NCI-H446 (cell line): ENCODE measurements around the gene CCL11.

Source experiments
- DNase-seq, 2 experiments: peaks; one replicate each; lab custom pipeline; 2025; lab: John Stamatoyannopoulos, UW

Gene CCL11

DNA sequence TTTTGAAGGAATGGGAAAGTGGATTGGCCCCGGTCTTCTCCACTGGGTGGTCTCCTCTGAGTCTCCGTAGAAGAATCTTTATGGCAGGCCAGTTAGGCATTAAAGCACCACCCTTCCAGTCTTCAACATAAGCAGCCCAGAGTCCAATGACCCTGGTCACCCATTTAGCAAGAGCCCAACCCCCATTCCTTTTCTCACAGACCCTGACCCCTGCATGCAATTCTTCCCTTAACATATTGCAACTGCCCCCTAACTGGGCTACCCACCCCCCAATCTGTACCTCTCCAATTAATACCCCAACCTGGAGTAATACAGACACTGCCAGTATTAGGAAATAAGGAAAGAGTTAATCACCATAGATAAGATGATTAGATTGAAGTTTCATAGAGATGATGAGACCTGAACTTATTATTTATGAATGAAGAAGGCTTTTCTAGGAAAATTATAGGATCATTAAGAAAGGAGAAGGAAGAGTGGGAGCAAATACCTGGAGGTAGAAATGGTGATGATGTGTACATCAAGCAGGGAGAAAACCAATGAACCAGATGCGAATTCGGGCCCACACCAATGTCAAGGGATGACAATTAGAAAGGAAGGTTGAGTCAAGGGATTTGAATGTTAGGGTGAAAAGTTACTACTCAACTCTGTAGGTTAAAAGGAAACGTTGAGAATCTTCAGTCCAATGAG lies 28.1 kb upstream of the CCL11 start:
- no peak for DNase-seq

DNA sequence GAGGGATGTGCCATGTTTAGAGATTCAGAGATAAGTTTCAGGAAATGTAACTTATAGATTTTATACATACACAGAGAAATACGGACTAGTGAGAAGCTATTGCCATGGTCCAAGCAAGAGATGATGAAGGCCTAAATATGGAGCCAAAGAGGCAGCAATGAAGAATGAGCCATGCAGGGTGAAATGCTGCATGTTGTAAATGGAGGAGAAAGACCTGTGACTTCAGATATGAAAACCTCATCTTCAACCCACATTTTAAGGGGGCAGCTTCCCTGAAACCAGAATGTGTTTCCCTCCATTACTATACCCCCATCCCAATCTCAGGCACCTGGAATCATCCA lies 27.6 kb upstream of the CCL11 start:
- DNase-seq = no peak

DNA sequence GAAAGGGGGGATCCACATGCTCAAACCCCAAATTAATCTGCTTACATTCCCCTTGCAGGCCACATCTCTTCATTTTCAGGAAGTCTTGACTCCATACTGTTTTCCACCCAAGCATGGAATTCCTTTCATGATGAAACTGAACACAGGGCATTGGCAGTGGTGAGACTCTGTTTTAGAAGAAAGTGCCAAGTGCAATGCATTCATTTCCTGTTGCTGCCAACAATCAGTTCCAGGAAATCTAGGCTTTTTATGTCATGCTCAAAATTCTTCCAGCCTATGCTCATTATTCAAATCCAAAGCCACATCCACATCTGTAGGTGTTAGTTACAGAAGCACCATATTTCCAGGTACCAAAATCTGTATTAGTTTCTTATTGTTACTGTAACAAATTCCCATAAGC lies 26.4 kb upstream of the CCL11 start:
- DNase-seq = no peak

DNA sequence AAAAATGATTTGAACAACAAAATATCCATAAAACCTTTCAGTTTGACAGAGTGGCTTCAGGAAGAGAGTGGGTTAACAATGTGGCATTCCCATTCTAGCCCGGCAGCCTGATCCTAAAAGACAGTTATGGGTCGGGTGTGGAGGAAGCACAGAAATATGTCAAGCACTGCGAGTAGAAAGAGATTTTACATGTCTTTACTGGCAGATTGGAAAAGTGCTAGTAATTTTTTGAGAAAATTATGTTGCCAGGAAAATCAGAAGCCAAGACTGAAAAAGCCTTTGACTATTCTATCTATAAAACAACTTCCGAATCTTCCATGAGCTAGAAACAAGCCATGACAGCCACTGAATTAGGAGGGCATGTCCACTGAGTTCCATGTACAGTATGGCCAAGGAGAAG lies 24.7 kb upstream of the CCL11 start:
- no peak for DNase-seq

DNA sequence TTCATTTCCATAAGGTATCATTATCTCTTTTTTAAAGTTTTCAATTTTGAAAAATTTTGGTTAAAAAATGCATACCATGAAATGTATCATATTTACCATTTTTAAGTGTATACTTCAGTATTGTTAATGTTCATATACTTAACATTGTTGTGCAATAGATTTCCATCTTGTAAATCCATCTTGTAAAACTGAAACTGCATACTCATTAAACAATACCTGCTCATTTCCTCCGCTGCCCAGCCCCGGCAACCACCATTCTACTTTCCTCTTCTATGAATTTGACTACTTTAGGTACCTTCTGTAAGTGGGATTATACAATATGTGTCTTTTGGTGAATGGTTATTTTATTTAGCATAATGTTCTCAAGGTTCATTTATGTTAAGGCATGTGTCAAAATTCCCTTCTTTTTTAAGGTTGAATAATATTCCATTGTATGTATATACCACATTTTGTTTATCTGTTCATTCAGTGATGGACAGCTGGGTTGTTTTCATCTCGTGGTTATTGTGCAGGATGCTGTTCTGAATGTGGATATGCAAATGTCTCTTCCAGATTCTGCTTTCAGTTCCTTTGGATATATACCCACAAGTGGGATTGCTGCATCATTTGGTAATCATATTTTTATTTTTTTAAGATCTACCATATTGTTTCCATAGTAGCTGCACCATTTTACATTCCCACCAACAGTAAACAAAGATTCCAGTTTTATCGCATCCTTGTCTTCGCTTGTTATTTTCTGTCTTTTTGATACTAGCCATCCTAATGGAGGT lies 23.8 kb upstream of the CCL11 start:
- DNase-seq = no peak

DNA sequence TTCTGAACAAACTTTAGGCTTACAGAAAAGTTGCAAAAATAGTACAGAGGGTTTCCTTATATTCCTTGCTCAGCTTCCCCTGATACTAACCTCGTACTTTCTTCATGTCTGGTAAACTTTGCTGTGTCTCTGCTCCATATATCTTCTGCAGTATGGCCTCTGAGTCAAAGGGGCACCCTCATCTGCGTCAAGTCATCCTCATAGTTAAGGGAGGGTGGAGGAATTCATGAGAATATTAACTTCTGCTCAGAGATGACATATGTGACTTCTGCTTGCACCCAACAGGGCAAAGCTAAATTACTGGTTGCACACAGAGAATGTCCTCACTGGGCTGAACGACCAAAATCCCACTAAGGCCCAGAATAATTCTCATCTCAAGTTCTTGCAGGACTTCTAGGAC lies 19.8 kb upstream of the CCL11 start:
- DNase-seq = no peak

DNA sequence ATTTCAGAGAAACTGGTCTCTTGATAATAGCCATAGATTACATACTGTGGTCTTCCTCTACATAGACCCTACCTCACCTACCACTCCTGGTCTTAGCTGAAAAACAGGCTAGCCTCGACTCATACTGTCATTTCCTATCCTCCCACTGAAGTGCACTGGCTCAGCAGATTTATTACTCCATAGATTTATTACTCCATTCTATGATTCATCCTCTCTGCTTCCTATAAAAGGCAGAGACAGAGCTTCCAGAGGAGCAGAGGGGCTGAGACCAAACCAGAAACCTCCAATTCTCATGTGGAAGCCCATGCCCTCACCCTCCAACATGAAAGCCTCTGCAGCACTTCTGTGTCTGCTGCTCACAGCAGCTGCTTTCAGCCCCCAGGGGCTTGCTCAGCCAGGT lies 15.6 kb upstream of the CCL11 start, which contains the start of gene CCL7:
TSS of gene CCL7 (plus strand) at position 253 of the 400 bp plus-strand sequence. CDS start at position 323, 70 bp downstream.
- no peak for DNase-seq

DNA sequence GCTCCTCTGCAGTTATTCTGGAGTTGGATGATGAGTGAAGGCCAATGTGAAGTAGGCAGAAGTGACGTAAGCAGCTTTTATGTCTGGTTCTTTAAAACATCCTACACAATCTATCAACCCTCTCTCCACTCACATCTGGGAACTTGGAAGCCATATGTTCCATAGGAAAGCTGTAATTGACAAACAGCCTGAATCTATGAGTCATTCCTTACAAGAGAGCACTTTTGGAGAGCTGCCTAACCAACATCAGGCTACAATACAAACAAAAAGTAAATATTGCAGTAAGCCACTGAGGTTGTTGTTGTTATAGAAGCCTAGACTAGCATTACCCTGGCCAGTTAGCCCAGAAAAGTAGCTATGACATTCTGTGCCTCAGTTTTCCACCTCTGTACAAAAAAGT lies 9.7 kb upstream of the CCL11 start:
- no peak for DNase-seq

DNA sequence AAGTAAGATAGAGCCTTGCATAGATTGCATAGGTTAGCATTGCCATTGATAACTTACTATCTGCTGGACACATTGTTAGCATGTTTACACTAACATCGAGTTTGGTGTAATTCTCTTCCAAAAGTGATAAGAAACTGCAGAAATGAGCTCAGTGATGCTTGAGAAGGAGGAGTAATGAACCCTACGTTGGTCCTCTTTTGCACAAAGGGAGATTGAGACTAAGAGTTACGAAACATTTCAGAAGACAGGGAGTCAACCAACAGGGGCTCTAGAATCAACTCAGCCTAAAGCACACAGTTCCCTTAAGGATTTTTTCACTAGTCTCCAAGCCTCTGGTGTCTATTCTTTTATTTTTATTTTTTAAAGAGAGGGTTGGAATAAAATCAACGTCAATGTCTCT lies 8.7 kb upstream of the CCL11 start:
- DNase-seq = no peak

DNA sequence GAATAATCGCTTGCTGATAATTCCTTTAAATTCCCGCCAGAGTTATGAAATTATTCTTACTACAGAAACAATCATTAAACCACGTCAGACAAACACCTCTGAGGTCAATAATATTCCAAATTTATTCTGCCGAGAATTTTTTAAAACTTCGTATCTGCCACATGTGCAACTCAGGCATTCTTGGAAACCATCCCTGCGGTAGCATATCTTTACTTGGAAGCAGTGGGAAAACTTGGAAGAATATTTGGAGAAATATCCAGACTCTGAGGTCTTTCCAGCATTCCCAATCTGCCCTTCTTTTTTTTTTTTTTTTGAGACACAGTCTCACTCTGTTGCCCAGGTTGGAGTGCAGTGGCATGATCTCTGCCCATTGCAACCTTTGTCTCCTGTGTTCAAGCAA lies 2.0 kb upstream of the CCL11 start:
- no peak for DNase-seq

DNA sequence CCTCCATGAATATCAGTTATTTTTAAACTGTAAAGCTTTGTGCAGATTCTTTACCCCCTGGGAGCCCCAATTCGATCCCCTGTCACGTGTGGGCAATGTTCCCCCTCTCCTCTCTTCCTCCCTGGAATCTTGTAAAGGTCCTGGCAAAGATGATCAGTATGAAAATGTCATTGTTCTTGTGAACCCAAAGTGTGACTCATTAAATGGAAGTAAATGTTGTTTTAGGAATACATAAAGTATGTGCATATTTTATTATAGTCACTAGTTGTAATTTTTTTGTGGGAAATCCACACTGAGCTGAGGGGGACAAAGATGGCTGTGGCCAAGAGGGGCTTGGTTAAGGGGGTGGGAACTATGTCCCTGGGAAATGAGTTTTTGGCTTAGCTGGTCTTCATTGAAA lies 2.3 kb downstream of the CCL11 start:
- no peak for DNase-seq

DNA sequence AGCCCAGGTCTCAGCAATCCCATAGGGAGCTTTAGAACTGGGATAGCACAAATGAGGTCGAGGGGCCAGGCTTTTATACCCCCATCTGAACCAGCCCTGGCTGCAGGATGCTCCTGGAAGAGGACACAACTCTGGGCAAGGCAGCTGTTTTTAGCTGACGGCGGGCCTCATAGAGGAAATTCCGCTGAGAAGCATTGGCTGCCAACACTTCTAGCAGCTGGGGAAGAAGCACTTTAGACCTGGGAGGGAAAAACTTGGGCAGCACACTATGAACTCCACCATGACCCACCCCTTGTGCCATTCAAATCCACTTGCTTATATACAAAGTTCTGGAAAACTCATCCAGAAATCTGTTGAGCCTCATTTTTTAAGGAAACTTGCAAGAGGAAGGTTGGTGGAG lies 5.0 kb downstream of the CCL11 start:
- DNase-seq = no peak

DNA sequence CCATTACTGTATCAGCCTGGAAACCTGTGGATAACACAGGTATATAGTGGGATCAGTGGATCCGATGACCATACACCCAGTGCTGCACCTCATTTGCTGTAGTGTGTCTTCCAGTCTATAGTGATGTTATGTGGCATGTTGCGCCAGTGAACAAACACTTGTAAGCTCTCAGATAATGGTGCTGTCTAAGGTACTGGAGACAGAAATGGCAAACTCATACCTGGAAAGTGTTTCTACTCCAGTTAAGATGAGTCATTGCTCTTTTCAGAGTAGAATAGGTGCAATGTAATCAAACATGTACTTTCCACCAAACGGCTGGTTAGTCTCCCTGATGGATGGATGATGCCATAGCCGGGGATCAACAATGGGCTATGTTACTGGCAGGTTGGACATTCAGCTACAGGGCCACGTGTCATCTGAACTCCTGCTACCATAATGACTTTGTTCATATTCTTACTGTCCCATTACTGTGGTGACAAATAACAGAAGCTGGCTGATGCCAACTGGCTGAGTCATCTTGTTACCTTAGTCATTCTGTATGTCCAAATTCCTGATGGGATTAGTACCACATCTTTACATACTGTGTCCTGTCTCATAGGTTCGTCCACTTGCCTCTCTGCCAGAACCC lies 6.3 kb downstream of the CCL11 start:
- DNase-seq = no peak

DNA sequence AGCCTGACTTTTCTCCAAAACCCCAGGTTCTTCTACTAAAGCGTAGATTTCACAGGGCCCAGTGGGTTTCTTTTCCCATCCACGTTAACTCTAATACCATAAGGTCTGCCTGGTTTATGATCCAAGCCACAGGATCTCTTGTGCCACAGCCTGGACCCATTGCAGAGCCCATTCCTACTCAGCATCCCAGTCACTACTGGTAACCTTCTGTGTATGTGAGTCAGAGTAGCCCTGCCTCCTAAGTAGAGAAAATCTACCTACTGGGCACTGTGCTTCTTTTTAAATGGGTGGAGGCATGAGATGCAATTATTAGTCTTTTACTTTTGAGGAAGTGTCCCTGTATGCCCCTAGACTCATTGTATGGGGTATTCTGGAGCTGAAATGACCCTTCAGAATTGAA lies 13.5 kb downstream of the CCL11 start:
- DNase-seq = no peak

DNA sequence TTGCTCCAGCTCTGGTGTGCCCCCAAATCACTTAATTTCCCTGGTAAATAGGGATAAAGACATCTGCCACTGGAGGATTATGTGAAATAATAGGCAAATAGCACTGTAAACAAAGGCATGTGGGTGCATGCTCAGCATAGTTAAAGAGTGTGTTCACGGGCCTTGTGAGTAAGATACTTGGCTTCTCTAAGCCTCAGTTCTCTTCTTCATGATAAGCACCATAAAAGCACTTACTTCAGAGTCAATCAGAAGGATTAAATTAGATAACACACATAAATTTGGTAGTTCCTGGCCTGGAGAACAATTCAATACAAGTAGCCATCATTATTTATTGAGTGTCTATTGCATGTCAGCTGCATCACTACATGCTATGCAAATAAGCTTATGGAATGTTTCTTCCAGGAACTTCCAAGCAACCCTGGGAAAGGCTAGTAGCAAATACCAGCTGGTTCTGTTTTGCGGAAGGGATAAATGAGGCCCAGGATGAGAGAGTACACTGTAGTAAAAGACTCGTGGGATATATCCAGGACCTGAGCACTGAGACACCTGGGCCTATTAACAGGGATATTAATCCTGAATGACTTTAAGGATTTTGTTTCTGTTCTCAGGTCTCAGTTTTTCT lies 14.5 kb downstream of the CCL11 start:
- DNase-seq = no peak

DNA sequence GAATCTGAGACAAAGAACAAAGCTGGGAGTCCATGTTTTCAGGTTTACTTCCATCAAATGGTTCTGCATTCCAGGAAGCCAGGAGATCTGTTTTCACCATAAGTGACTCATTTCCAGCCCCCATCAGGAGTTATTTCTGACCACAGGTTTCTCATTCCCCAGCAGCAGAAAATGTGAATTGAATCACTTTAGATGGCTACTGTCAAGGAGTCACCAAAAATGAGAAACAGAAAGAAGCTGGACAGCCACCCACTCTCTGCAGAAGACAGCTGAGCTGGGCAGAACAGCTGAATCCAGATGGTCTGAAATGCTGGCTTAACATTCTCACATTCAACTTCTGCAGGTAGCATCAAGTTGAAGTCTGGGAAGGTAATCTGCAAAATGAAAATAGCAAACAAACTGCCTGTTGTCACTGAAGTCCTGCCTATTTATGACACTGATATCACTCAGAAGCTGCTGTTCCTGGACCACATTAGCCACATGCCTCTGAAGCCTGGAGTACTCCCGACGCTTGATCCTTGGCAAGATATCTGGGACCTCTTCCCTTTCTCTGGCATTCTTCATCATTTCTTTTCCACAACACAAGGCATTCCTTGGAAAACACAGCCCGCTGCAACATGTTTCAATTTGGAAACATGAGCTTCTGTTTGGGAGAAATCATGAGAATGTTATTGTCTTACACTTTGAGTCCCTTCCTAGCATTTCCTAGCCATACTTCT lies 15.3 kb downstream of the CCL11 start:
- DNase-seq = no peak

DNA sequence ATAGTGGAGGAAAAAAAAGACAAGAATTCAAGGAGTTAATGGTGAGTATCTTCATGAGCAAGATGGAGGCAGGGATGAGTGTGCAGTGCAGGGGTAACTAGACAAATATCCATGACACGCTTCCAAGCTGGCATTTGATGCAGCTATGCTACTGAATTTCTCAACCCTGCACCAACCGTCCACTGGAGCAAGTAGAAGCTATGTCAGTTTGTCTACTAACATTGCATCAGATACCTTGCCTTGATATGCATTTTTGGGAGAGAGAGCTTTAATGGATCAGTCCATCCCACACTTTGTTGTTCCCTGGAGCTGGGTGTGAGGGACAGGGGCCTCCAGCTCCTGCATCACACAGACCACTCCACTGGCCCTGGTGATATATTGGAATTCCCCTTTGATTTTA lies 16.4 kb downstream of the CCL11 start:
- no peak for DNase-seq

DNA sequence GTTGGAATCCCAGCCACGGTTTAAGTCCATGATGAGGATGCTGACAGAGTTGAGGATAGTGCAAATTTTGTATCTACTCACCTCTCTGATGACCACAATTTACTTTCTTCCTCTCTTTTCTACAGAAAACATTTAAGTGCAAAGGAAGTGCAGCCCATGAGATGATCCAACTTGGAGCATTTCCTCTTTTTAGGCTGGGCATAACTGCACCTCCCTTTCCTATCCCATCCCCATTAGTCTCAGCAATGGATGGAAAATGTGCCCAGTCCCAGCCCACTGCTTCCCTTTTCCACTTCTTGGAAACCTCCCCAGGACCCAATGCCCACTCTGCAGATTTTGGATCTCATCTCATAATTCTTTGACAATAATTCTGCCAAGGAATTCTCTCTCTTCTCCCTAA lies 17.1 kb downstream of the CCL11 start:
- DNase-seq = no peak

DNA sequence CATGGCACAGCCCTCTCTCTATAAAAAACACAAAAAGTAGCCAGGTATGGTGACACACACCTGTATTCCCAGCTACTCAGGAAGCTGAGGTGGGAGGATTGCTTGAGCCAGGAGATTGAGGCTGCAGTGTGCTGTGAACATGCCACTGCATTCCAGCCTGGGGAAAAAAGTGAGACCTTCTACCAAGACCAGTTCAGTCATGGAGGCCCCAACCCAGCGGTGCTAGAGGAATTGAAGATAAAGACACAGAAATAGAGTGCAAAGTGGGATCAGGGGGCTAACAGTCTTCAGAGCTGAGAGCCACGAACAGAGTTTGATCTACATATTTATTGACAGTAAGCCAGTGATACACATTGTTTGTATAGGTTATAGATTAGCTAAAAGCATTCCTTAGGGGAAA lies 18.1 kb downstream of the CCL11 start:
- DNase-seq = no peak

DNA sequence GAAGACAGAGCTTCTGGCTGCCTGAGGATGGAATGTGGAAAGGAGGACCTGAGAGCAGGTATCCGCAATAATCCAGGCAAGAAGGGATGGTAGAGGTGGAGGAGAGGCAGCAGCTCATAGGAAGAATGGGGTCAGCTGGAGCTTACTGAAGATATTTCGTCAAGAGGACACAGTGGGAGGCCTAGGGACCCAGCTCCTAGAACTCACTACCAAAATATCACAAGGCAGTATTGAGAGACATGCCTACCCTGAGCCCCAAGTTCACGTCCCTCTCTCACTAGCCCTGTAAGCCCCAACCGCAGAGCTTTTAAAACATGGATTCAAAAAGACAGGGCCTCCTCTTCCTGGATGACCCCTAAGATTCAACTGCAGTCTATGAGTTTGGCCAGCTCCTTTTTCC lies 19.5 kb downstream of the CCL11 start:
- DNase-seq = no peak

DNA sequence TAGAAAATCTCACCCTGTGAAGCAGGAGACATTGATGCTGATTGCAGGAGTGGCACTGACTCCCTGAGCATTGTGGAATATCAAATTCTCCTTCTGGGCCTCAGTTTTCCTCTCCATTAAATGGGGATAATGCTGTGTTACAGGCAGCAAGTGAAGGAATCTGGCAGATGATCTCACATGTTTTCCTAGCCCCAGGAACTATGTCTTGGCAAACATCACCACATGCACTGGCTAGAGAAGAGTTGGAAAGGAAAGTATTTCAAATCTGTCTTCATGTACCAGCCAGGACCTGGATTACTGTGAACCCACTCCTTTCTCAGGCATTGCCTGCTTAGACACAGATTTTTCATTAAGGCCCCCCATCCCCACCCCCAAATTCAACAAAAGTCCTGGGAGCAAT lies 20.1 kb downstream of the CCL11 start:
- DNase-seq = no peak

DNA sequence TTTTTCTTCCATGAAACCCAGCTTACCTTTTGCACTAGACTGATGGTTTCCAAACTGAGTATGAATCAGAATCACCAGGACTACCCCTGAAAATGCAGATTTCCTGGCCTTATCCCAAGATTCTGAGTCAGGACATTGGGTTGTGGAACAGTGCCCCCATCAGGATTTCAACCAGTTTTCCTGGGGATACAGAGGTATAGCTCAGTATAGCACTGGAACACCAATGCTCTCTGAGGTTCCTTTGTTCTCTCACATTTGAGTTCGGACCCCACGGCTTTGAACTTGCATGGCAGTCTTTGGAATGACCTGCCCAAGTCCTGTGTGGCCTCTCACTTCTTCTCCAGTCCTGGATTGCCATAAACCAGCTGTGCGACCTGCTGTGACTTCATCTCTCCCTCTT lies 20.9 kb downstream of the CCL11 start:
- DNase-seq = peak in 1 of 2 experiments; percentile 1
